Inferior parietal cortex (tissue), 1 donor: ENCODE results near the gene IQCF6.
"Not testable (repeated sequence)": the region's sequence is repeated elsewhere in the genome, so short reads cannot be mapped to it uniquely, and the experiment has no call there.

Experiments
- DNase-seq: peaks from one replicate; pipeline ENCODE4 v3.0.0-alpha.2; 2016; ENCODE audit errors: extremely low spot score

The IQCF6 gene

DNA sequence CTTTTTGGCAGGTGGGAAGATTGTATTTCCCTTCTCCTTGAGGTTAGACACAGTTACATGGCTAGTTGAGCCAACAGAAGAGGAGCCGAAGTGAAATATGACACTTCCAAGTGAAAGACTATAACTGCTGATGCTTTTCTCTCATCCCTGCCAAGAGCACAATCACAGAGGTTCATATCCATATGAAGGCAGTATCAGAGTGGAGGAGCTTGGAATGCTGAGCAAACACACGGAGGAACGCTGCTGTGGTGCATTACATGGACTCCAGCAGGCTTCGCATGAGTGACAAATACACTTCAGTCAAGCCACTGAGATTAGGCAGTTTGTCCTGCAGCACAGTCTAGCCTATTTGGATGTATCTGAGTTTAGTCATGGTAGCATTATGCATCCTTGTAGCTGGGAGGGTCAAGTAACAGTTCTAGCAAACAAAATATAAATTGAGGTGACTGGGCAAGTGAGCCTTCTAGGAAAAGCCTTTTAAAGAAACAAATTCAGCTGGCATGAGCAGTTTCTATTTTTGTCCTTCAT lies 5.4 kb downstream of the IQCF6 start:
- DNase-seq, result peak; percentile 4

DNA sequence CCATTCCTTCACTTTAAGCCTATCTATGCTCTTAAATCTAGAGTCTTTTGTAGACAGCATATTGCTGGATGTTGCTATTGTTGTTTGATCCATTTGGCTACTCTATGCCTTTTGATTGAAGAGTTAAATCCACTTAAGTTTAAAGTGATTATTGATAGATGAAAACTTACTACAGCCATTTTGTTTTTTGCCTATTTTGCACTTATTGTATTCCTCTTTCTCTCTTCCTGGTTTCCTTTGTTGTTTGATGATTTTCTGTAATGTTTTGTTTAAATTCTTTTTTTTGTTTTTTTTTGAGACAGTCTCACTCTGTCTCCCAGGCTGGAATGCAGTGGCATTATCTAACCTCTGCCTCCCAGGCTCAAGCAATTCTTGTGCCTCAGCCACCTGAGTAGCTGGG lies 19.8 kb downstream of the IQCF6 start:
- DNase-seq, result no peak

DNA sequence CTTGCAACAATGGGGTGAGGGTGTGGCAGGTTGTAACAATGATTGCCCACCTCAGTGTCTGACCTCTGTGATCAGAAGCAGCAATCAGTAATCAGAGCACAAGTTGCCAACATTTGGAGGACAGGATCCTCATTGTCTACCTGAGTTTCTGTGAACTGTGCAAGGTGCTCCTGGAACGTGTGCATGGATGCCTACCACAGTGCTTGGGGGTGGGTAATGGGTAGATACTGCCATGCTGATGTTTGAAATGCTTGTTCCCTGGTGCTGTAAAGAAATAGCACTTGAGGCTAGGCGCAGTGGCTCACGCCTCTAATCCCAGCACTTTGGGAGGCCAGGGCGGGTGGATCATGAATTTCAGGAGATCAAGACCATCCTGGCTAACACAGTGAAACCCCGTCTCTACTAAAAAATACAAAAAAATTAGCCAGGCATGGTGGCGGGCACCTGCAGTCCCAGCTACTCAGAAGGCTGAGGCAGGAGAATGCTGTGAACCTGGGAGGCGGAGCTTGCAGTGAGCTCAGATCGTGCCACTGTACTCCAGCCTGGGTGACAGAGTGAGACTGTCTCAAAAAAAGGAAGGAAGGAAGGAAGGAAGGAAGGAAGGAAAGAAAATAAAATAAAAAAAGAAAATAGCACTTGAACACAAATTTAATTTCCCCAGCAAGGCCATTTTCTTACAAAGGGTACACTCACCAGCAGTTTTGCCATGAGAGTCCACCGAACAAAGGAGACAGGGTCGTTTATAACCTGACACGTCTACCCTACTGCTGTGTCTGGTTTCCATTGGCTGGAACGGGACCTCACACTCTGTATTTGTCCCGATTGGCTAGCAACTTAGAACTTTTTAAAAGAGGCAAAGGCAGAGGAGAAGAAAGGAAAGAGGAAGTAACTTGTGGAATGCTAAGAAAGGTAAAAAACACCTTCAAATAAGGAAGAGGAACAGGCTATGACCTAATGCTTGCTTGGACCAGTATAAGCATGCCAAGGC lies 25.0 kb downstream of the IQCF6 start:
- not testable (repeated sequence) for DNase-seq

DNA sequence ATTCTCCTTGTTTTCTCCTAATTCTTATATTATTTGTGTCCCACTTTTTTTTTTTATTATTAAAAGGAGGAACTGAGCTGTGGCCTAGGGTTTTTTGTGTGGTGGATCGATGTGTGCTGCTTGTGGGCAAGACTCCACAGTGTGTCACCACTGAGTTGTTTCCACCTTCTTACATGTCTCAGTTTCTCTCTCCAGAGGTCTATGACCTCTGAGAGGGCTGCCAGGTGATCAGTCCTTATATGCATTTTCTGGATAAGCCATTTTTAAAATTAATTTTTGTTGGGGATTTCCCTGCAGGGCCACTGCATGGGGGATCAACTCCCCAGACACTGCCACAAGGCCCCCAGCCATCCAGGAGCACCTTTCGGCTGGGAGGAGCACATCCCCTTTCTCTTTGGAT lies 27.8 kb downstream of the IQCF6 start:
- no peak for DNase-seq

DNA sequence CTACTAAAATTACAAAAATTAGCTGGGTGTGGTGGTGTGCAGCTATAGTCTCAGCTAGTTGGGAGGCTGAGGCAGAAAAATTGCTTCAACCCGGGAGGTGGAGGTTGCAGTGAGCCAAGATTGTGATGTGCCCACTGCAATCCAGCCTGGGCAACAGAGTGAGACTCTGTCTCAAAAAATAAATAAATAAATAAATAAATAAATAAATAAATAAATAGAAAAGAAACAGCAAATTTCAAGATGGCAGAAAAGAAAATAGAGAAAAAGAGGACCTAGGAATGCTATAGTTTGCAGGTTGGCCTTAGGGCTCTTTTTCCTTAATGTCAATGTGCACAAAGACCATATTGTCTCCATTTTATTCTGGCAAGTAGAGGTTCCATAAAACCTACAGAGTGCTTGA lies 28.2 kb downstream of the IQCF6 start:
- DNase-seq, result no peak

DNA sequence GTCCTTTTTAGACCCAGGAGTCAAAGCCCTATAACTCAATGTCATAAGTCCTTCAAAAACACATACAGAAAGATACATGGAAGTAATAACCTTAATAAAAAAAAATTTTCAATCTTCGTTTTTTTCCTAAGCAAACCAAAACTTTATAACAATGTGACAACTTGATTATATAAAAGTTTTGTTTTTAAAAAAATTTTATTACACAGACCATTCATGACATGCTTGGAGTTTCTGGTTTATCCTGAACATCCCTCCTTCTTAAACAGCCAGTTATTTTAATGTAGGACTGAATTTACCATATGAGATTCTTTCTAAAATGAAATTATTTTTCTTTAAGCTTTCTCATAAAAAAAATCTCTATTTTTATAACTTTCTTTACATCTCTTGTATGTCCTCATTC lies 30.7 kb downstream of the IQCF6 start:
- DNase-seq, result no peak

DNA sequence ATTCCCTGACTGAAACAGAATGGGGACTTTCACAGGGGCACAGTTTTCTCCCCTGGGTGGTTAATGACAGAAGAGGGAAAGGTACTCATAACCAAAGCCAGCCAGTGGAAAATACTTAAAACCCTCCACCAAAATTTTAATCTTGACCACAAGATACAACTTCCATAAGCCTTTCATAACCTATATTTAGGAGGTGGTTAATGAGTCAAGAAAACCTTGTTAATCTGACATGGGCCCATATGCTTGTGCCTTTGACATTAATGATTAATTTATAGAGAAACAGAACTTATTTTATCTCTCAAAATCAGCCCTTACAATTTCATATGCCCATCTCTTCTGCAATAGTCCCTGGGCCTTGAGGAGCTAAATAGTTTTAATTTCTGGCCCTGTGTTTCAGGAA lies 31.2 kb downstream of the IQCF6 start:
- DNase-seq, result no peak

DNA sequence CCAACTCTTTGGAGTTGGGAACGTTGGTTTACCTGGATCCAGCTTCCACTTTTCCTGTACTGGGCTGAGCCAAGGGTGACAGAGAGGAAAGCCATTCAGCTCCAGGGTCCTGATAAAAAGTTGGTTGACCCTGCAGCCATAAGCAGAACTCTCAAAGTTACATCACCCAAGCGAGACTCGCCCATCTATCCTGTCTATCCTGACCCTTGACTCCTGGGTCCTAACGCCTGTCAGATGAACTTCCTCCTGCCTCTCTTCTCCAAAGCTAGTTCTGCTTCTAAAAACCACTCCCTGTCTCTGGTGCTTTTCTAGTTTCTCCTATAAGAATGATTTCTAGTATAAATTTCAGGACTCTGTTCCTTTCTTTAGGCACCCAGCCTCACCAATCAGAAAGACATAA lies 36.1 kb downstream of the IQCF6 start:
- DNase-seq, result not testable (repeated sequence)

DNA sequence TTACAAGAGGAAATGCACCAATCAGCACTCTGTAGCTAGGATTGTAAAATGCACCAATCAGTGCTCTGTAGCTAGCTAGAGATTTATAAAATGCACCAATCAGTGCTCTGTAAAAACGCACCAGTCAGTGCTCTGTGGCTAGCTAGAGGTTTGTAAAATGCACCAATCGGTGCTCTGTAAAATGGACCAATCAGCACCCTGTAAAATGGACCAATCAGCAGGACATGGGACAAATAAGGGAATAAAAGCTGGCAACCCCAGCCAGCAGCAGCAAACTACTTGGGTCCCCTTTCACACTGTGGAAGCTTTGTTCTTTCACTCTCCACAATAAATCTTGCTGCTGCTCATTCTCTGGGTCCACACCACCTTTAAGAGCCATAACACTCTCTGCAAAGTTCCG lies 36.7 kb downstream of the IQCF6 start:
- DNase-seq, result not testable (repeated sequence)

DNA sequence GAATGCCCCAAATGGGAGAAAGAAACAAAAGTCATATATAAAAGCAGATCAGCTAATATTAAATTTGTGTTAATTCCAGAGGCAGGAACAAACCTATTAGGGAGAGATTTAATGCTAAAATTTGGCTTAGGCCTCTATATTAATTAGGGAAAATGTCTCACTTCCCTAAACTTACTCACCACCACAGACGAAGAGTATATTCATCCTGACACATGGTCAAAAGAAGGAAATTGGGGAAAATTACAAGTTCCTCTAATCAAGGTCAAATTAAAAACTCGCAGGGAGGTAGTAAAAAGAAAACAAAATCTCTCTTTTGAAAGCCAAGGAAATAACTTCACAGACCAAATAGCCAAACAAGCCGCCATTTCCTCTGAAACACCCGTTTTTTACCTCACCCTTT lies 39.9 kb downstream of the IQCF6 start:
- no peak for DNase-seq

DNA sequence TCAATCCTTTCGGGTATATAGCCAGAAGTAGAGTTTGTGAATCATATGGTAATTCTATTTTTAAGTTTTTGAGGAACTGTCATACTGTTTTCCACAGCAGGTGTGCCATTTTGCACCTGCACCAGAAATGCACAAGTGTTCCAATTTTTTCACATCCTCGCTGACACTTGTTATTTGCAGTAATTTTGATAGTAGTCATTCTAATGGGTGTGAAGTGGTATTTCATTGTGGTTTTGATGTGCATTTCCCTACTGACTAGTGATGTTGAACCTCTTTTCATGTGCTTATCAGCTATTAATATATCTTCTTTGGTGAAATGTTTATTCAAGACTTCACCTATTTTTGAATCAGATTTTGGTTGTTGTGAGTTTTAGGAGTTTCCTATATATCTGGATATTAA lies 43.1 kb downstream of the IQCF6 start:
- no peak for DNase-seq

DNA sequence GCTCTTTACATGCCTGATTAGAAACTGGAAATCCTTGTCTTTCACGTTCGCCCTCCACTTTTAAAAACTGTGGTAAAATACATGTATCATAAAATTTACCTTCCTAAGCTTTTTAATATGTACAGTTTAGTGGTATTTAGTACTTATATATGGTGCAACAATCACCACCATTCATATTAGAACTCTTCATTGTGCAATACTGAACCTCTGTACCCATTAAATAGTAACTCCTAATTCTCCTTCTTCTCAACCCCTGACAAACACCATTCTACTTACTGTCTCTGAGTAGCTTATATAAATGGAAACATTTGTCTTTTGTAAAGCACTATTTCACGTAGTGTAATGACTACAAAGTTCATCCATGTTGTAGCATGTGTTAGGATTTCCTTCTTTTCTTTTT lies 44.0 kb downstream of the IQCF6 start:
- DNase-seq, result no peak

DNA sequence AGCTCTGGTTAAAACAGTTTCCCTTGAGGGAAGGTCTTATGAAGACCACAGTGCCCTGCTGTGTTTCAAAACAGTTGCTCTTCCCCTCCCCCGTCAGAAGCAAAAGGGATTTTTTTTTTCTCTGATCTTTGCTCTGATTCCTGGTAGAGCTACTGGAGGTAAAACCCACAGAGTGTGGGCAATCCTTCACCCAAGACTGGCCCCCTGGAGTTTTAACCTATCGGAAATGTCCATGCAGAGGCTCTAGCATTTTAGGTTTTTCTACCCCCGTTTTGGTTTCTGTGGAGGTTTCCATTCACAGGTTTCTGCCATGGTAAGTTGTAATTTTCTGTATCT lies 44.5 kb downstream of the IQCF6 start:
- no peak for DNase-seq

DNA sequence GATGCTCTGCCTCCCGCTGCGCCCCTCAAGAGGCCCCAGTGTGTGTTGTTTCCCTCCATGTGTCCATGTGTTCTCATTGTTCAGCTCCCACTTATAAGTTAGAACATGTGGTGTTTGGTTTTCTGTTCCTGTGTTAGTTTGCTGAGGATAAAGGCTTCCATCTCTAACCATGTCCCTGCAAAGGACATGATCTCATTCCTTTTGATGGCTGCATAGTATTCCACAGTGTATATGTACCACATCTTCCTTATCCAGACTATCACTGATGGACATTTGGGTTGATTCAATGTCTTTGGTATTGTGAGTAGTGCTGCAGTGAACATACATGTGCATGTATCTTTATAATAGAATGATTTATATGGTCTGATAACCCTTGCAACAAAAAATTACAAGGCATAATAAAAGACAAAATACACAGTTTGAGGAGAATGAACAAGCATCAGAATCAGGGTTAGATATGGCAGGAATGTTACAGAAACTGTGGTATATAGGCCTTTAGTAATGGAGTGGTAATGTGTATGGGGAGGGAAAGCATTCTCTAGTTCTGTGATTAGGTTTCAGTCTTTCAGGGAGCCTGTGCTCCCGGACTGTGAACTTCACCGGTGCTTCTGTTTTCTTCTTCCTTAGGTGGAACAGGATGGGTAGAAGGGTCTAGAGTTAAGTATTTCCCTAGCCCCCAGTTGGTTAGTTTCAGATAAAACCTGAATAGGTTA lies 45.0 kb downstream of the IQCF6 start:
- DNase-seq, result no peak

DNA sequence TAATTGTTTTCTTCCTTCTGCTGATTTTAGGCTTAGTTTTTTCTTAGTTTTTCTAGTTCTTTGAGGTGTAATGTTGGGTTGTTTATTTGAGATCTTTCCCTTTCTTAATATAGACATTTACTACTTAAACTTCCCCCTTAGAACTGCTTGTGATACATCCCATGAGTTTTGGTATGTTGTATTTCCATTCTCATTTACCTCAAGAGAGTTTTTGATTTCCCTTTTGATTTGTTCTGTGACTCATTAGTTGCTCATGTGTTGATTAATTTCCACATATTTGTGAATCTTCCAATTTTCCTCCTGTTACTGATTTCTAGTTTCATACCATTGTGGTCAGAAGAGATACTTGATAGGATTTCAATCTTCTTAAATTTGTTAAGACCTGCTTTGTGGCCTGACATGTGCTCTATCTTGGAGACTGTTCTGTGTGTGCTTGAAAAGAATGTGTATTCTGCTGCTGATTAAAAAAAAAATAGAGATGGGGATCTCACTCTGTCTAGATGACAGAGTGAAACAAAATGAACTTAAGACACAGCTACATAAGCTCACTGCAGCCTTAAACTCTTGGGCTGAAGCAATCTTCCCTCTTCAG lies 49.9 kb downstream of the IQCF6 start:
- DNase-seq, result no peak
